ENCODE measurements around the gene ITGAV. TPM values are rescaled to one million over a fixed set of nuclear protein-coding genes. Genes with fewer than 3 reads are reported as not detected.
A peak's percentile ranks its signal among the peaks of the same experiment; 100 is the strongest.

Gene ITGAV
- 473 TPM for polyA plus RNA-seq (2013, experiment 1 of 2)
- 410 TPM for polyA plus RNA-seq (2013, experiment 2 of 2)

- Histone ChIP-seq H3K4me1 (ENCODE audit: control insufficient read depth, insufficient read depth, low read length, poor library complexity, severe bottlenecking) (peaks cover 23% of the 10 kb centered on the region), H3K27ac (ENCODE audit: low read depth, low read length, severe bottlenecking) (peak within 1 kb of the TSS; percentile 85), H3K4me3 (ENCODE audit: extremely low read depth, insufficient read depth, low read length, poor library complexity, severe bottlenecking) (peak within 1 kb of the TSS; percentile 89), H3K9me3 (ENCODE audit: control insufficient read depth, low read length) (no peaks in the 10 kb centered on the region), H3K36me3 (ENCODE audit: control insufficient read depth, insufficient read depth, low read length) (peaks cover 21% of the 10 kb centered on the region)
- WGBS, 2 experiments (ENCODE audit: insufficient coverage in 2 of 2) = 0% methylated on average over 52 to 63 of the region's 71 CpGs
Measured at GRCh38 chr2:186589612-186590349, at the start of gene ITGAV. Gene ITGAV, plus strand, starts transcription at chr2:186590056. Its CDS starts 283 bp downstream, at chr2:186590339.

DNA sequence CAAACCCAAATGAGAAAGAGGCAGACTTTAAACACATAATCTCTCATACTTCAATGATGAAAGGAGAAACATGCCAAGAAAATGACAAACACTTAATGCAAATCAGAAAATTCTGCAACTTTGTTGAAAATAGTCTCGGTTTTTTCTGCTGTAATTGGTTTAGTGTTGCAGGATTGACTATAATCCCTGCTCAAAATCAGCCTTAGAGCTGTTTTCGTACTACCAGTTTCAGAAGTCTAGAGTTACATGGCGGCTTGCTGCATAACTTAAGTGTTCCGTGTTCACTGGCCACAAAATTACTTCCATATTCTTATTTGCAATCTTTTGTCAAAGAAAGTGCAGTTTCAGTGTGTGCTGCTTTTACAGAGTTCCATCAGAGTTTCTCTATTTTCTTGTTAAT is 48.9 kb upstream of the ITGAV start:
- H3K36me3 ChIP-seq (ENCODE audit: control insufficient read depth, insufficient read depth, low read length) = no peaks in the 10 kb centered on the region
- H3K27ac ChIP-seq (ENCODE audit: low read depth, low read length, severe bottlenecking) = peak overlapping the region; percentile 43
- WGBS, 2 experiments (ENCODE audit: insufficient coverage in 2 of 2) = 87 to 100% methylated on average over 1 to 3 of the region's 4 CpGs
- H3K9me3 ChIP-seq (ENCODE audit: control insufficient read depth, low read length) = peaks cover 2% of the 10 kb centered on the region
- H3K4me1 ChIP-seq (ENCODE audit: control insufficient read depth, insufficient read depth, low read length, poor library complexity, severe bottlenecking) = peaks cover 42% of the 10 kb centered on the region
- H3K4me3 ChIP-seq (ENCODE audit: extremely low read depth, insufficient read depth, low read length, poor library complexity, severe bottlenecking) = no peak overlapping the region

DNA sequence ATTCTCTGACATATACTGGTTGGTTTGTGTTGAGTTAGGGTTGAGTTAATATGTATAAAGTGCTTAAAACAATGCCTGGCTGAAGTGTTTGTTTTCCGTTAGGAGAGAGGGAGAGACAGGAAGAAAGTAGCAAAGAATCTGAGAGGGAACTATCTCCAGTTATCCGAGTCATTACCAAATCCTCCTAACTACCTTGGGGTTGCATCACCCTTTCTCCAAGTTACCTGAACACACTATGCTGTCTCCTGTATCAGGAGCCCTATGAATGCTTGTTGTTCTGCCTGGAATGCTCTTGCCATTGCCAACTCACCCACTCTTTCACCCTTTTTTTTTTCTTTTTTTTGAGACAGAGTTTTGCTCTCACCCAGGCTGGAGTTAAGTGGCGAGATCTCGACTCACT is 47.9 kb upstream of the ITGAV start:
- 83 to 96% methylated on average over 1 to 3 of the region's 4 CpGs for WGBS, 2 experiments (ENCODE audit: insufficient coverage in 2 of 2)
- Histone ChIP-seq H3K27ac (ENCODE audit: low read depth, low read length, severe bottlenecking) (peak overlapping the region; percentile 52), H3K4me3 (ENCODE audit: extremely low read depth, insufficient read depth, low read length, poor library complexity, severe bottlenecking) (no peak overlapping the region), H3K4me1 (ENCODE audit: control insufficient read depth, insufficient read depth, low read length, poor library complexity, severe bottlenecking) (peaks cover 52% of the 10 kb centered on the region), H3K9me3 (ENCODE audit: control insufficient read depth, low read length) (peaks cover 2% of the 10 kb centered on the region), H3K36me3 (ENCODE audit: control insufficient read depth, insufficient read depth, low read length) (no peaks in the 10 kb centered on the region)

DNA sequence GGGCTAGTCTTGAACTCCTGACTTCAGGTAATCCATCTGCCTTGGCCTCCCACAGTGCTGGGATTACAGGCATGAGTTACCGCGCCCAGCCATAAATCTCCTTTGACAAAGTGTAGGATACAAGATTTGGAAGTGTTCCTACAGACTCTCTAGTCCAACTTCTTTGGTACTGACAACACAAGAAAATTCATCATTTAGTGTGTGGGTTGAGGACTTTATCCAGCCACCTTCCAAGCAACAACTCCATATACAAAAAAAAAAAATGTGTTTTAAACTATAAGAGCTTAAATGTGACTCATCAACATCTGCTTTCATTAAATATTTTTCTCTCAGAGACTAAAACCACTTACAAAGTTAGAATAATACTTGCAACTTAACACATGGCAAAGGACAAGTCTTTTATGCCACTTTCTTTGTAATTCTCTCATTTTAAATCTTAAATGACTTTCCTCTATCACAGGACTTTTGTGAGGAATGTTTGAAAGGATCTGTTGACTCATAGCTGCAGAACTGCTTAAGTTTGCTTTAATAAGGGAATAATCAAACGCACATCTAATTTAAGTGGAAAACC is 46.2 kb upstream of the ITGAV start:
- Histone ChIP-seq H3K4me3 (ENCODE audit: extremely low read depth, insufficient read depth, low read length, poor library complexity, severe bottlenecking) (no peak overlapping the region), H3K4me1 (ENCODE audit: control insufficient read depth, insufficient read depth, low read length, poor library complexity, severe bottlenecking) (peaks cover 54% of the 10 kb centered on the region), H3K27ac (ENCODE audit: low read depth, low read length, severe bottlenecking) (peak overlapping the region; percentile 99), H3K9me3 (ENCODE audit: control insufficient read depth, low read length) (no peaks in the 10 kb centered on the region), H3K36me3 (ENCODE audit: control insufficient read depth, insufficient read depth, low read length) (no peaks in the 10 kb centered on the region)
- no CpG with 5 or more reads among the region's 3 CpGs for WGBS, 2 experiments (ENCODE audit: insufficient coverage in 2 of 2)

GRCh38 chr2:186544255-186544675 is 45.6 kb upstream of the ITGAV start:
- H3K9me3 ChIP-seq (ENCODE audit: control insufficient read depth, low read length) = no peaks in the 10 kb centered on the region
- WGBS, 2 experiments (ENCODE audit: insufficient coverage in 2 of 2) = 25% methylated on average over 1 of the region's 1 CpG; no CpG with 5 or more reads in 1 of the 2 experiments
- H3K27ac ChIP-seq (ENCODE audit: low read depth, low read length, severe bottlenecking) = peak overlapping the region; percentile 99
- no peak overlapping the region for H3K4me3 ChIP-seq (ENCODE audit: extremely low read depth, insufficient read depth, low read length, poor library complexity, severe bottlenecking)
- no peaks in the 10 kb centered on the region for H3K36me3 ChIP-seq (ENCODE audit: control insufficient read depth, insufficient read depth, low read length)
- peaks cover 54% of the 10 kb centered on the region for H3K4me1 ChIP-seq (ENCODE audit: control insufficient read depth, insufficient read depth, low read length, poor library complexity, severe bottlenecking)

DNA sequence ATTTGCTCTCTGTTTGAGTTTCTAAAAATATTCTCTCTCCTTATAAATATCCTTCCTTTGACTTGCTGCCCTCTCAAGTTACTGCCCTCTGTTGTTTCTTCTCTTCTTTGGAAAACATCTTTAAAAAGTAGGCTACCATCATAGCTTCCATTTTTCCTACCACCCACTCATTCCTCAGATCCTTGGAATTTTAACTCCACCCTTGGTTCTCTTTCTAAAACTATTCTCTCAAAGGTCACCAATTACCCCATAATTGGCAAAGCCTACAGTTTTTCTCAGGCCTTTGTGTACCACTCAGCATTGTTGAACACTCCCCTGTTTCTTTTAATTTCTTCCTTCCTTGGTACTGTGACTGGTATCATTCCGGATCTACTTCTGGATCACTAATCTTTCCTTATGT is 43.0 kb upstream of the ITGAV start:
- peak overlapping the region; percentile 5 for H3K27ac ChIP-seq (ENCODE audit: low read depth, low read length, severe bottlenecking)
- WGBS, 2 experiments (ENCODE audit: insufficient coverage in 2 of 2) = 0 to 11% methylated on average over 1 of the region's 1 CpG
- no peaks in the 10 kb centered on the region for H3K36me3 ChIP-seq (ENCODE audit: control insufficient read depth, insufficient read depth, low read length)
- H3K4me1 ChIP-seq (ENCODE audit: control insufficient read depth, insufficient read depth, low read length, poor library complexity, severe bottlenecking) = peaks cover 46% of the 10 kb centered on the region
- no peaks in the 10 kb centered on the region for H3K9me3 ChIP-seq (ENCODE audit: control insufficient read depth, low read length)
- no peak overlapping the region for H3K4me3 ChIP-seq (ENCODE audit: extremely low read depth, insufficient read depth, low read length, poor library complexity, severe bottlenecking)

DNA sequence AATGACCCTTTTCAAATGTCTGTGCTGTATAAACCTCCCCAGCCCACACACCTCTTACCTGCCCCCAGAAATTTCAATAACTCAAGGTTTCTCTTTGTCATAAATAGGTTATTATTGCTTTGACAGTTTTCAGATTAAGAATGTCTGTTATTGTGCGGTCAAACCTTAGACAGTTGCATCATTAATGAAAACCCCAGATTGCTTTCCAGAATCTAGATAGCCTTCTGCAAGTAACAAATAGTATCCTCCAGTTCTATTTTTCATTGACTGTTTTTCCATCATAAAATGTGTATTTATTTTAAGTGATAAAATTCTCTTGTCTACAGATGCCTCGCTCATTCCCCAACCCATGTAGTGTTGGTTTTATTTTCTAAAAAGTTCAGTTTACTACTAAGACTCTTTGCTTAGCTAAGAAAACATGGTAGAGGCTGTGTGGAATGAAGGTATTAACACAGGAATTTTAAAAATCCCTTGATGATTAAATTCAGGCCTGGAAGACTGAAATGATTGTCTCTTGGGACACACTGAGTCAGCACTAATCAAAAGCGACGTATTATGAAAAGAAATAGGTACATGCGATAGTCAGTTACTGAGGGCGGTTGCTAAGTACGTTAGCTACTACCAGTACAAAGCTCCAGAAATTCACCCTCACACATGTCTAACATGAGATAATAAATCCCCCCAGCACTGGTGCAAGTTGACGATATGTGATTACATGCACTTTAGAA is 38.4 kb upstream of the ITGAV start:
- H3K27ac ChIP-seq (ENCODE audit: low read depth, low read length, severe bottlenecking) = peak overlapping the region; percentile 18
- H3K9me3 ChIP-seq (ENCODE audit: control insufficient read depth, low read length) = no peaks in the 10 kb centered on the region
- no peaks in the 10 kb centered on the region for H3K36me3 ChIP-seq (ENCODE audit: control insufficient read depth, insufficient read depth, low read length)
- H3K4me3 ChIP-seq (ENCODE audit: extremely low read depth, insufficient read depth, low read length, poor library complexity, severe bottlenecking) = no peak overlapping the region
- H3K4me1 ChIP-seq (ENCODE audit: control insufficient read depth, insufficient read depth, low read length, poor library complexity, severe bottlenecking) = peaks cover 35% of the 10 kb centered on the region
- 63 to 92% methylated on average over 2 to 6 of the region's 8 CpGs for whole genome bisulfite sequencing, 2 experiments (ENCODE audit: insufficient coverage in 2 of 2)

GRCh38 chr2:186554429-186554828 is 35.4 kb upstream of the ITGAV start:
- WGBS, 2 experiments (ENCODE audit: insufficient coverage in 2 of 2) = no CpG with 5 or more reads among the region's 1 CpG
- Histone ChIP-seq H3K4me1 (ENCODE audit: control insufficient read depth, insufficient read depth, low read length, poor library complexity, severe bottlenecking) (peaks cover 40% of the 10 kb centered on the region), H3K9me3 (ENCODE audit: control insufficient read depth, low read length) (no peaks in the 10 kb centered on the region), H3K27ac (ENCODE audit: low read depth, low read length, severe bottlenecking) (peak overlapping the region; percentile 74), H3K36me3 (ENCODE audit: control insufficient read depth, insufficient read depth, low read length) (no peaks in the 10 kb centered on the region), H3K4me3 (ENCODE audit: extremely low read depth, insufficient read depth, low read length, poor library complexity, severe bottlenecking) (no peak overlapping the region)

GRCh38 chr2:186554850-186555671 is 34.8 kb upstream of the ITGAV start:
- Histone ChIP-seq H3K4me1 (ENCODE audit: control insufficient read depth, insufficient read depth, low read length, poor library complexity, severe bottlenecking) (peaks cover 42% of the 10 kb centered on the region), H3K36me3 (ENCODE audit: control insufficient read depth, insufficient read depth, low read length) (no peaks in the 10 kb centered on the region), H3K4me3 (ENCODE audit: extremely low read depth, insufficient read depth, low read length, poor library complexity, severe bottlenecking) (no peak overlapping the region), H3K9me3 (ENCODE audit: control insufficient read depth, low read length) (no peaks in the 10 kb centered on the region), H3K27ac (ENCODE audit: low read depth, low read length, severe bottlenecking) (peak overlapping the region; percentile 74)
- 81 to 86% methylated on average over 6 of the region's 8 CpGs for WGBS, 2 experiments (ENCODE audit: insufficient coverage in 2 of 2)

Measured in mesodermal cell (in vitro differentiated cells).